PC-3 (cell line): Measurements from ENCODE around the gene RHOBTB3. TPM values are rescaled to one million over a fixed set of nuclear protein-coding genes. Genes with fewer than 3 reads are reported as not detected.
A peak's percentile ranks its signal among the peaks of the same experiment; 100 is the strongest.

Experiments used
- ATAC-seq: fragments of 200-7000 bp; cut with Tn5 transposase; 2 replicates; pipeline ENCODE4 v1.9.1; 2020; ENCODE audit warnings: mild to moderate bottlenecking, moderate library complexity
- BruUV-seq: library from RNA; stranded (reverse); fragments of 400-500 nt; replicated peaks from 2 replicates; lab custom pipeline; 2021; lab: Mats Ljungman, UMichigan
- CTCF ChIA-PET: fragments of 300-600 bp; sonication (Branson Sonifier 250); formaldehyde crosslinking; loops from one replicate; lab custom pipeline; 2022; ENCODE audit warnings: antibody characterized with exemption; lab: Charles Lee
- POLR2A ChIA-PET: fragments of 300-600 bp; sonication (Branson Sonifier 250); formaldehyde crosslinking; loops from one replicate; lab custom pipeline; 2022; ENCODE audit warnings: antibody characterized with exemption; ENCODE audit not compliant: unreplicated experiment; lab: Charles Lee
- DNase-seq: peaks from one replicate; pipeline ENCODE4 v3.0.0-alpha.2; 2015
- H2AFZ ChIP-seq: fragments of 300-600 bp; sonication (generic); 2 replicates; pipeline ENCODE4 v1.6.0; 2016; ENCODE audit warnings: antibody characterized with exemption, low read length
- H3F3A ChIP-seq: fragments of 300-600 bp; sonication (generic); one replicate; pipeline ENCODE4 v1.6.0; 2017; ENCODE audit warnings: antibody characterized with exemption, low read length, control low read depth, mild to moderate bottlenecking; ENCODE audit not compliant: unreplicated experiment
- H3K27ac ChIP-seq: fragments of 300-600 bp; sonication (generic); 2 replicates; pipeline ENCODE4 v1.5.1; 2016; ENCODE audit warnings: mild to moderate bottlenecking, low read length
- H3K27me3 ChIP-seq: fragments of 300-600 bp; sonication (generic); 2 replicates; pipeline ENCODE4 v1.6.1; 2016; ENCODE audit warnings: low read length, mixed read lengths
- H3K36me3 ChIP-seq: fragments of 300-600 bp; sonication (generic); 2 replicates; pipeline ENCODE4 v1.6.1; 2016; ENCODE audit warnings: low read depth, mixed run types, low read length, mixed read lengths
- H3K4me1 ChIP-seq: fragments of 300-600 bp; sonication (generic); 2 replicates; pipeline ENCODE4 v1.5.1; 2016; ENCODE audit warnings: low read length; ENCODE audit not compliant: insufficient read depth
- H3K4me2 ChIP-seq: fragments of 300-600 bp; sonication (generic); 2 replicates; pipeline ENCODE4 v1.6.0; 2016; ENCODE audit warnings: low read length
- H3K4me3 ChIP-seq: fragments of 300-600 bp; sonication (generic); 2 replicates; pipeline ENCODE4 v1.5.1; 2016; ENCODE audit warnings: mild to moderate bottlenecking, low read length, mixed read lengths
- H3K79me2 ChIP-seq: fragments of 300-600 bp; sonication (generic); 2 replicates; pipeline ENCODE4 v1.6.1; 2017; ENCODE audit warnings: low read length, mixed read lengths
- H3K9ac ChIP-seq: fragments of 300-600 bp; sonication (generic); 2 replicates; pipeline ENCODE4 v1.6.0; 2016; ENCODE audit warnings: mild to moderate bottlenecking, low read length
- H3K9me2 ChIP-seq: fragments of 300-600 bp; sonication (generic); replicated peaks from 2 replicates; pipeline ENCODE4 v1.6.1; 2016; ENCODE audit warnings: mixed run types, low read length, mixed read lengths
- H3K9me3 ChIP-seq: fragments of 300-600 bp; sonication (generic); 2 replicates; pipeline ENCODE4 v1.6.1; 2016; ENCODE audit warnings: low read length, mixed read lengths
- H4K20me1 ChIP-seq: fragments of 300-600 bp; sonication (generic); 2 replicates; pipeline ENCODE4 v1.6.1; 2016; ENCODE audit warnings: low read length, mixed read lengths
- CTCF ChIP-seq: fragments of 300-600 bp; sonication (generic); conservative IDR thresholded peaks from 2 replicates; pipeline ENCODE4 v1.5.1; 2017; ENCODE audit warnings: antibody characterized with exemption, low read depth, mild to moderate bottlenecking, low read length
- EZH2 ChIP-seq: fragments of 300-600 bp; sonication (generic); IDR thresholded peaks from one replicate; pipeline ENCODE4 v1.6.1; 2017; ENCODE audit warnings: antibody characterized with exemption, mild to moderate bottlenecking, low read length; ENCODE audit not compliant: unreplicated experiment
- EZH2phosphoT487 ChIP-seq: fragments of 300-600 bp; sonication (generic); IDR thresholded peaks from 2 replicates; pipeline ENCODE4 v1.6.1; 2018; ENCODE audit warnings: mild to moderate bottlenecking, antibody characterized with exemption, low read length, borderline replicate concordance
- intact Hi-C: fragments of 100-400 bp; cut with micrococcal nuclease; formaldehyde crosslinking; loops from 2 replicates; pipeline ENCODE4 v1.9.0; 2023
- total RNA-seq: library from RNA; depleted of rRNA; stranded (reverse); fragments of >200 nt; gene quantifications from 2 replicates; pipeline ENCODE4 v1.2.3, GENCODE V29; 2014

RHOBTB3 gene
- total RNA-seq, 1 experiment from 2014 or later: 16.3 TPM

DNA sequence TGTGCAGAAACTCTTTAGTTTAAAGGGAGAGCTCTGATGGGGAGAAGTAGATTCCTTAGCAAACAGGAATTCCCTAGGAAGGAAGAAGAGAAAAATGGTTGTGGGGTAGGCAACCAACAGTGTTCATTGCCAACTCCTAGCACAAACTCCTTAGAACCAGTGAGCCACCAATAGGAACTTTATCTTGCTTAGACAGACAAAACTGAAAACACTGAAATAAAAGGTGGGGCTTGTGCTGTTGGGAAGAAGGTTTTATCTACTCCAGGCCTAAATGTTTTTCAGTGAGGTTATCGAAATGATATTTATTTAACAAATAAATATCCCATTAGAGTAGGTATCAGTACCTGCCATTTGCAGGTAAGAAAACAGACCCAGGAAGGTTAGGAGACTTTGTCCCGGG, 99.1 kb downstream of the RHOBTB3 start:
- ChIA-PET POLR2A (no interaction called here), CTCF (no interaction called here)
- intact Hi-C loops: no loop called here
- Histone ChIP-seq H3K9me3 (no peaks in the 10 kb centered on the region), H3K36me3 (no peaks in the 10 kb centered on the region), H3F3A (no peaks in the 10 kb centered on the region), H3K27me3 (no peaks in the 10 kb centered on the region), H3K4me3 (no peak overlapping the region), H3K9ac (no peak overlapping the region), H3K4me1 (no peaks in the 10 kb centered on the region), H3K79me2 (no peaks in the 10 kb centered on the region), H2AFZ (no peak overlapping the region), H3K9me2 (no peaks in the 10 kb centered on the region), H3K4me2 (no peak overlapping the region), H3K27ac (no peak overlapping the region), H4K20me1 (no peaks in the 10 kb centered on the region)
- ATAC-seq: no peak
- BruUV-seq: no TSS peak
- DNase-seq: no peak
- TF ChIP-seq CTCF (no peak), EZH2 (no peak), EZH2phosphoT487 (no peak)

- Histone ChIP-seq H3K79me2 (no peaks in the 10 kb centered on the region), H3F3A (no peaks in the 10 kb centered on the region), H3K4me1 (peaks cover 14% of the 10 kb centered on the region), H2AFZ (no peak overlapping the region), H3K27me3 (no peaks in the 10 kb centered on the region), H3K9me2 (no peaks in the 10 kb centered on the region), H3K4me2 (no peak overlapping the region), H3K27ac (no peak overlapping the region), H3K9me3 (no peaks in the 10 kb centered on the region), H3K9ac (no peak overlapping the region), H3K4me3 (no peak overlapping the region), H3K36me3 (no peaks in the 10 kb centered on the region), H4K20me1 (no peaks in the 10 kb centered on the region)
- CTCF ChIA-PET: no interaction called here
- BruUV-seq: no TSS peak
- intact Hi-C loops: no loop called here
- POLR2A ChIA-PET: interaction anchor here (0.6 kb wide), 1 partner anchor 13 kb away, joined by 20 read pairs; no protein-coding TSS in a partner anchor
- no peak for TF ChIP-seq EZH2
- TF ChIP-seq EZH2phosphoT487: no peak
- no peak for TF ChIP-seq CTCF
- DNase-seq: no peak
- ATAC-seq: no peak
These were observed 101.5 kb downstream of the RHOBTB3 start for GRCh38 chr5:95832664-95833063.

GRCh38 chr5:95835682-95836385, 104.7 kb downstream of the RHOBTB3 start:
- Histone ChIP-seq H3F3A (no peaks in the 10 kb centered on the region), H3K27ac (no peak overlapping the region), H3K4me2 (peak overlapping the region; percentile 84), H3K4me3 (peak overlapping the region; percentile 71), H3K79me2 (no peaks in the 10 kb centered on the region), H3K9me3 (no peaks in the 10 kb centered on the region), H4K20me1 (no peaks in the 10 kb centered on the region), H3K9me2 (no peaks in the 10 kb centered on the region), H3K4me1 (peaks cover 14% of the 10 kb centered on the region), H3K9ac (0 out of 2 replicates have a peak overlapping the region, but pooled peaks have one; percentile 60), H3K36me3 (no peaks in the 10 kb centered on the region), H3K27me3 (no peaks in the 10 kb centered on the region), H2AFZ (peak overlapping the region; percentile 35; the same call in 1 of the 2 replicates)
- intact Hi-C loops: loop anchor here (1.0 kb wide), 1 partner anchor 14 kb away; the partner anchor contains the start of gene GLRX
- CTCF ChIA-PET: no interaction called here
- DNase-seq (no peak), ATAC-seq (no peak)
- BruUV-seq: no TSS peak
- no peak for TF ChIP-seq EZH2
- TF ChIP-seq EZH2phosphoT487: no peak
- TF ChIP-seq CTCF: no peak
- POLR2A ChIA-PET: interaction anchor here (1.0 kb wide), 1 partner anchor 13 kb away, joined by 4 read pairs; no protein-coding TSS in a partner anchor
